Activated CD4-positive, alpha-beta T cell treated with anti-CD3 and anti-CD28 coated beads, Interleukin-2, amount 10 ng/mL, durations not matched to agents 7 days and 5 days (primary cell): ENCODE measurements around the gene TMEM232. TPM values are rescaled to one million over a fixed set of nuclear protein-coding genes. Genes with fewer than 3 reads are reported as not detected.

Experiments
- CTCF ChIA-PET: fragments of 350-600 bp; sonication (Branson Sonifier 250); formaldehyde crosslinking; loops from one replicate; lab custom pipeline; 2021; ENCODE audit warnings: antibody characterized with exemption; lab: Charles Lee
- POLR2A ChIA-PET: fragments of 350-600 bp; sonication (Branson Sonifier 250); formaldehyde crosslinking; loops from one replicate; lab custom pipeline; 2021; ENCODE audit warnings: antibody characterized with exemption; lab: Charles Lee
- DNase-seq: peaks from one replicate; pipeline ENCODE4 v3.0.0-alpha.2; 2020
- H3K27ac Mint-ChIP-seq: one replicate; pipeline ENCODE4 v1.8.0; 2021; ENCODE audit warnings: mild to moderate bottlenecking, moderate library complexity, mixed read lengths
- H3K27me3 Mint-ChIP-seq: one replicate; pipeline ENCODE4 v1.8.0; 2021; ENCODE audit warnings: mixed read lengths
- H3K36me3 Mint-ChIP-seq: one replicate; pipeline ENCODE4 v1.8.0; 2021; ENCODE audit warnings: low read depth, mixed read lengths
- H3K4me1 Mint-ChIP-seq: one replicate; pipeline ENCODE4 v1.8.0; 2021; ENCODE audit warnings: mixed read lengths
- H3K4me3 Mint-ChIP-seq: one replicate; pipeline ENCODE4 v1.8.0; 2021; ENCODE audit warnings: mild to moderate bottlenecking, moderate library complexity, mixed read lengths
- H3K9me3 Mint-ChIP-seq: one replicate; pipeline ENCODE4 v1.8.0; 2021; ENCODE audit warnings: mixed read lengths
- total RNA-seq, 2 experiments: library from RNA; stranded (reverse); gene quantifications; one replicate each; pipeline ENCODE4 v1.2.3, GENCODE V29; 2021

TMEM232 gene
- total RNA-seq, 2 experiments from 2014 or later: 0.60 to 0.64 TPM

DNA sequence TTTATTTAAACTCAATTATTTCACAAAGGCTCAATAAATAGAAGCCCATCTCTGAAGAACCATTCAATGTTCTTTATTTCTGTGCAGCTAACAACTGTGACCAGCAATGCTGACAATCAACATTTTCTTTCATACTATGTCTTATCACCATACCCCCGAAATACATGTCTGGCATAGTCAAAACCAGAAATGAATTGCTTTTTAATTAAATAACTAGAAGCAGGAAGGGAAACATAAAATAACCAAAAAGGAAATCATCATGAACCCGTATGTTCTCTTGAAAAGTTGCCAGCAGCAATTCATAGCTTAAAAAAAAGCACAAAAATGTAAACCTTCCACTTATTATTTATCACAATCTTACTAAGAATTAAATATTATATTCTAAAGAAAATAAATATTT, 212.4 kb downstream of the TMEM232 start:
- ChIA-PET CTCF (no interaction called here), POLR2A (no interaction called here)
- DNase-seq: no peak
- no peak overlapping the region for H3K4me3 Mint-ChIP-seq
- no peaks in the 10 kb centered on the region for H3K4me1 Mint-ChIP-seq
- H3K27ac Mint-ChIP-seq: no peak overlapping the region
- no peaks in the 10 kb centered on the region for H3K9me3 Mint-ChIP-seq
- H3K27me3 Mint-ChIP-seq: peaks cover 7% of the 10 kb centered on the region
- no peaks in the 10 kb centered on the region for H3K36me3 Mint-ChIP-seq

DNA sequence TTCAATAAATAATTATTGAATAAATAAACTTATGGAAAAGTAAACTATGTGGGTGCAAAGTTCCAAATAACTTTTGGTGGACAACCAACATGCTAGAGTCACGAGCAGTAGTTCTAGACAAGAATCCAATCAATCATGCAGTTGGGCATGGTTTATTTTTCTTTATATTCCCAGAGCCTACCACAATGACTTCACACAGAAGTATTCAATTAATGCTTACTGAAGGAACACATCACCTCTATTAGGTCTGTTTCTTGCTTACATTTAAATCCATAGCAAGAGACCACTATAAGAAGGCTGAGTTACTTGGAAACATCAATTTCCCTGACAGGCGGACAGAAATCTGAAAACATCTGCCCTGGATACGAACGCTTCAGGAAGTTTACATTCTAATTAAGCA, 214.2 kb downstream of the TMEM232 start:
- H3K9me3 Mint-ChIP-seq: no peaks in the 10 kb centered on the region
- no peak overlapping the region for H3K27ac Mint-ChIP-seq
- peaks cover 5% of the 10 kb centered on the region for H3K27me3 Mint-ChIP-seq
- no peaks in the 10 kb centered on the region for H3K36me3 Mint-ChIP-seq
- H3K4me3 Mint-ChIP-seq: no peak overlapping the region
- CTCF ChIA-PET: interaction anchor here (1.5 kb wide), 1 partner anchor 10 kb away, joined by 3 read pairs; no protein-coding TSS in a partner anchor
- no peaks in the 10 kb centered on the region for H3K4me1 Mint-ChIP-seq
- no peak for DNase-seq
- POLR2A ChIA-PET: no interaction called here

DNA sequence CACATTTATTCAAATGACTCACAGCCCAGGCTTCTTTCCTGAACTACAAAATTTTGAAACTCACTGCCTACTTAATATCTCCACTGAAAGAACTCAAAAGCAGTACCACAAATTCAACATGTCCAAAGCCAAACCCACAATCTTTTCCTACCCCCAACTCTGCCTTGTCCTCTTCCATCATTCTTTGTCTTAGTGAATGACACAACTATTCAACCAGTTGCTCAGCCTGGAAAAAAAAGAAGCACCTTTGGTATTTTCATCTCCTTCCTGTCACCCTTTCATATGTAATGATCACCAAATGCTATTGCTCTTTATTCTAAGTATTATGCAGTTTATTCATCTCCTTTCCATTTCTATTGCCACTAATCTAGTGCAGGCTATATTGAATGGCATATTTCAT, 216.3 kb downstream of the TMEM232 start:
- no peak overlapping the region for H3K4me3 Mint-ChIP-seq
- ChIA-PET CTCF (no interaction called here), POLR2A (no interaction called here)
- peaks cover 5% of the 10 kb centered on the region for H3K27me3 Mint-ChIP-seq
- H3K4me1 Mint-ChIP-seq: no peaks in the 10 kb centered on the region
- DNase-seq: no peak
- H3K27ac Mint-ChIP-seq: no peak overlapping the region
- no peaks in the 10 kb centered on the region for H3K36me3 Mint-ChIP-seq
- no peaks in the 10 kb centered on the region for H3K9me3 Mint-ChIP-seq

DNA sequence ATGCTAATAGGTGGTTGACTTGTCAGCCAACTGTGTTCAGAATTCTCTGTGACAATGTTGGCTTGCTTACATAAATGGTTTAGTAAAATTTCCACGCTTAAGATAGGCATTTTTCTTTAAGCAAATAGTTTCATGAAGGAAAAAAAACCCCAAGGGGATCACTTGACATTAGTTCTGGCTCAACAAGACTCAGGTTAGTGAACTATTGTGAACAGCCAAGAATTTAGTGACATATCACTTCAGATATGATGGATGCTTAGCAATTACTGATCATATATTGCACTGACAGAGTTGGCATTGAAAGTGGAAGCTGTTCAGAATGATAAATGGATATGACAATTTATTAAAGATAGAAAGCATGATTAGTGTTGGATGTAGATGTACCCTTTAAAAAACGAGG, 218.5 kb downstream of the TMEM232 start:
- H3K27ac Mint-ChIP-seq: no peak overlapping the region
- no peaks in the 10 kb centered on the region for H3K36me3 Mint-ChIP-seq
- H3K27me3 Mint-ChIP-seq: no peaks in the 10 kb centered on the region
- CTCF ChIA-PET: no interaction called here
- no peak for DNase-seq
- no peaks in the 10 kb centered on the region for H3K4me1 Mint-ChIP-seq
- H3K9me3 Mint-ChIP-seq: no peaks in the 10 kb centered on the region
- no peak overlapping the region for H3K4me3 Mint-ChIP-seq
- POLR2A ChIA-PET: no interaction called here

DNA sequence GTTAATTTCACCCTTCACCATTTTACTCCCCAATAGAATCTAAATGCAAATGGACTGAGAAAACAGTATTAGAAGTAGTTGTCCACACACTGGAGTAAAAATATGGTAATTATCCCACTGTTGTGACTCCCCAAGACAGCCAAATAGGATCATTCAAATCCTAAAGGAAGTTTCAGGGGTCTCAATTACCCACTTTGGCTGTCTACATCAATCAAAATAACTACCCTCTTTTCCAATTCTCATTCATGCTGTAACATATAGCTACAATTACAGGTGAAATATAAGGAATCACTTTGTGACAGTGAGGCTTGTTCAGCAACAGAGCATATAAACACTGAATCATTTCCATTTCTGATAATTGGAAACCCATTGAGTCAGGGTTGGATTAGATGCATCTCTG, 220.1 kb downstream of the TMEM232 start:
- Mint-ChIP-seq H3K9me3 (no peaks in the 10 kb centered on the region), H3K4me3 (no peak overlapping the region), H3K4me1 (no peaks in the 10 kb centered on the region), H3K27me3 (no peaks in the 10 kb centered on the region), H3K27ac (no peak overlapping the region), H3K36me3 (no peaks in the 10 kb centered on the region)
- POLR2A ChIA-PET: no interaction called here
- CTCF ChIA-PET: no interaction called here
- no peak for DNase-seq

DNA sequence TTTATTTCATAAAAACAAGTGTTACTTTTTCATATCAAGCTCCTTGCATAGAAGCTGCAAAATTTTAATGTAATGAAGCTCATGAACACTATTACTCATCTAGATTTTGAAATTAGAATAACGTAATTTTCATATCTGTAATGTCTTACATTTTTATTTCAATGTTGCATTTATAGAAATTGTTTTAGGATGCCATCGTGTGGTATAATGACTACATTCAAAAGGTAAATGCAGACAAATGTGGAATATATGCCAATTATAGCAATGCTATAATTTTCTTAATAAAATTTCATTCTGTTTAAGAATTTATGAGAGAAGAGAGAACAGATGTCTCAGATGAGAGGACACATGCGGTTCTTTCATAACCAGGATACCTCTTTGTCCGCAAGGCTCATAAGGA, 230.2 kb downstream of the TMEM232 start:
- Mint-ChIP-seq H3K4me3 (no peak overlapping the region), H3K4me1 (no peaks in the 10 kb centered on the region), H3K27ac (no peak overlapping the region), H3K36me3 (no peaks in the 10 kb centered on the region), H3K9me3 (no peaks in the 10 kb centered on the region), H3K27me3 (no peaks in the 10 kb centered on the region)
- ChIA-PET CTCF (no interaction called here), POLR2A (no interaction called here)
- no peak for DNase-seq

DNA sequence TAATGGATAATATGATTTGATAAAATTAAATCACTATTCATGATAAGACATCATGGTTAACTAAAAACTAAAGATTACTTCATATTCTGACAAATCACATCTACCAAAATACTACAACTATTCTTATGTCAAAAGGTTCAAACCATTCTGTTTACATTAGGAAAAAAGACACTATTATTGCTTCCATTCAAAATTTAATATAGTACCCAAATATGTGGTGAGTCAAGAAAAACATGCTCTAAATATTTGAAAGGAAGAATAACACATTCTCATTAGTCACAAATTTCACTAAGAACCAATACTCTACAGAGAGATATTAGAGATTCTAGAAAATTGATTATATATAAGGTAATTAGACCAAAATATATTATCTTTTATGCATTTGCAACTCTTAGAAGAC, 234.0 kb downstream of the TMEM232 start:
- H3K27me3 Mint-ChIP-seq: no peaks in the 10 kb centered on the region
- CTCF ChIA-PET: no interaction called here

DNA sequence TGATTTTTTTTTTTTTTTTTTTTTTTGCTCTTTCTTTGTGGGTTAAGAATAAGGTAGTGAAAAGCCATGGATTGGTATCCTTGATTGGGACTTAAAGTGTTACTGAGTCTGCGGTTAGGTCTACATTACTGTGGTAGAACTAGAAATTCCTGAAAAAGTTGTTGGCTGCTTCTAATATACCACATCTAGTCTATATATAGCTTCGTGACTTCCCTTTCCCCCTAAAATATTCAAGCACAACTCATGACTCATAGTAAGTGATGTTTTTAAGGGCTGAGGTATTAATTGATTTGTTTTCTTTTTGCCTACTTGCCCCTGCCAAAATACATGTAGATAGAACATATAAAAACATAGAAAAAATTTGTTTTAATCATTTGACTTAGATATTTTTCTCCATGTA, 247.6 kb downstream of the TMEM232 start:
- Mint-ChIP-seq H3K36me3 (no peaks in the 10 kb centered on the region), H3K9me3 (no peaks in the 10 kb centered on the region), H3K4me1 (no peaks in the 10 kb centered on the region), H3K27ac (no peak overlapping the region), H3K27me3 (no peaks in the 10 kb centered on the region), H3K4me3 (no peak overlapping the region)
- ChIA-PET POLR2A (no interaction called here), CTCF (no interaction called here)
- no peak for DNase-seq

More for the DNA sequence above, 234.0 kb downstream of the TMEM232 start:
- no peaks in the 10 kb centered on the region for H3K36me3 Mint-ChIP-seq
- H3K27ac Mint-ChIP-seq: no peak overlapping the region
- DNase-seq: no peak
- no peaks in the 10 kb centered on the region for H3K9me3 Mint-ChIP-seq
- H3K4me3 Mint-ChIP-seq: no peak overlapping the region
- H3K4me1 Mint-ChIP-seq: no peaks in the 10 kb centered on the region
- POLR2A ChIA-PET: no interaction called here

DNA sequence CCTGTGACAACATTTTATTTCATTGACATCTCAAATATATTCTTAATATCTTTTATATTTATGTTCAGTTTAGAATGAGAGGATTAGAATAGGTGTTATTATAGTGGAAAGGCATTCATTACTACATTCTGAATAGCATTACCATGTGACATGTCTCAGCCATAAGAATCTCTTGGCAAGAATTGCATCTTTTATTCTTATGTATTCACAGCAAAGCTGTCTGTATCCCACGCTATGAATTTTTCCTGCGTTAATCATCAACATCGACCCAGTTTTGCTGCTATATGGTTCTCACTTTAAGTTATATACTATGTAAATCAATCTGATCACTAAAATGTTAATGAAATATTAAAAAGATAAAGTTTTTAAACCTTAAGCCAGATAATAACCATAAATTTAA, 248.6 kb downstream of the TMEM232 start:
- Mint-ChIP-seq H3K36me3 (no peaks in the 10 kb centered on the region), H3K4me1 (no peaks in the 10 kb centered on the region), H3K27ac (no peak overlapping the region), H3K27me3 (no peaks in the 10 kb centered on the region), H3K4me3 (no peak overlapping the region), H3K9me3 (no peaks in the 10 kb centered on the region)
- DNase-seq: no peak
- ChIA-PET CTCF (no interaction called here), POLR2A (no interaction called here)

DNA sequence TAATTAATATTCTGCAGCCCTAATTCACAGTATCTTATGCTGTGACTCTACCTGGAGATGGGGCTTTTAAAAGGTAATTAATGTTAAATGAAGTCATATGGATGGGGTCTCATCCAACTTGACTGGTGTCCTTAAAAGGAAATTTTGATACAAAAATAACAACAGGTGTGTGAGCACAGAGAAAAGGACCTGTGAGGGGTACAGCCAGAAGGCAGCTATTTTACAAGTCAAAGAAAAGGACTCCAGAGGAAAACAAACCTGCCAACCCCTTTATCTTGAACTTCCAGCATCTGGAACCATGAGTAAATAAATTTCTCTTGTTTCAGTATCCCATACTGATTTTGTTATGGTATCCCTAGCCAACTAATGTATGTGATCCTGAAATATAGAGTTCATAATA, 250.3 kb downstream of the TMEM232 start:
- H3K27ac Mint-ChIP-seq: no peak overlapping the region
- no peaks in the 10 kb centered on the region for H3K36me3 Mint-ChIP-seq
- no peak overlapping the region for H3K4me3 Mint-ChIP-seq
- H3K4me1 Mint-ChIP-seq: no peaks in the 10 kb centered on the region
- POLR2A ChIA-PET: no interaction called here
- H3K27me3 Mint-ChIP-seq: no peaks in the 10 kb centered on the region
- no peak for DNase-seq
- CTCF ChIA-PET: no interaction called here
- peaks cover 2% of the 10 kb centered on the region for H3K9me3 Mint-ChIP-seq

DNA sequence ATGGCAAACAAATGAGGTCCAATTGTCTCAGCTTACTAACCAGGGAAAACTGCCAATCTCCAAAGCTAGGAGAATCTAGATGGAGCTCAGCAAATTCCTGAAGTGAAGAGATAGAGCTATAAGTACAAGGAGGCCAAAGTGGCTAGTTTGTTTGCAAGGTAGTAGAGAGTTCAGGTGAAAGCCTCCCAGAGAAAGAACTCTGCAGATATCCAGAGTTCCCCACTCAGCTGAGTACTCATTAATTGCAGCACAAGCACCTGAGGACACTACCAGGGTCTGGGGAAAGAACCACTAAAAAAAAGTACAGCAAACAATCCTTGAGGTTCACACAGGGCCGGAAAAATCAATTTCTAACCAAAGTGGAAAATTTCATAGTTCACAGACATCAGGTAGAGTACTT, 250.9 kb downstream of the TMEM232 start:
- Mint-ChIP-seq H3K27me3 (no peaks in the 10 kb centered on the region), H3K4me1 (no peaks in the 10 kb centered on the region), H3K4me3 (no peak overlapping the region), H3K27ac (no peak overlapping the region), H3K36me3 (no peaks in the 10 kb centered on the region), H3K9me3 (peaks cover 8% of the 10 kb centered on the region)
- ChIA-PET POLR2A (interaction anchor here (0.7 kb wide), 1 partner anchor 71 kb away, joined by 3 read pairs; no protein-coding TSS in a partner anchor), CTCF (no interaction called here)
- no peak for DNase-seq

DNA sequence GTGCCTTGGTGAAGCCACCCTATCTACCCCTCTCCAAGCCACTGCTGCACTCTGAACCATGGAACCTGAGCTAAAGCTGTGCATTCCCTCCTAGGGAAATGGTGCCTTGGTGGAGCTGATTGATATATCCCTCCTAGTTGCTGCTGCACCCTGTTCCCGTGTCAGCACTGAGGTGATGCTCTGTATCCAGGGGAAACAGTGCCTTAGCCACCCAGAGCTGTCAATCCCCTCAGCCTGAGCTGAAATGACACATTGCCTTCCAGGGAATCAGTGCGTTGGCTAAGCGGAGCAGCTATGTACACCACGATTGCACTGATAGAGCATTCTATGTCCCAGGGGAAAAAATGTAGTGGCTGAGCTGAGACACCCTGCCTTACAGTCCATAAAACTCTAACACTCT, 257.0 kb downstream of the TMEM232 start:
- DNase-seq: no peak
- Mint-ChIP-seq H3K4me1 (no peaks in the 10 kb centered on the region), H3K27ac (no peak overlapping the region), H3K9me3 (peaks cover 10% of the 10 kb centered on the region), H3K36me3 (no peaks in the 10 kb centered on the region), H3K4me3 (no peak overlapping the region), H3K27me3 (no peaks in the 10 kb centered on the region)
- ChIA-PET CTCF (no interaction called here), POLR2A (no interaction called here)

DNA sequence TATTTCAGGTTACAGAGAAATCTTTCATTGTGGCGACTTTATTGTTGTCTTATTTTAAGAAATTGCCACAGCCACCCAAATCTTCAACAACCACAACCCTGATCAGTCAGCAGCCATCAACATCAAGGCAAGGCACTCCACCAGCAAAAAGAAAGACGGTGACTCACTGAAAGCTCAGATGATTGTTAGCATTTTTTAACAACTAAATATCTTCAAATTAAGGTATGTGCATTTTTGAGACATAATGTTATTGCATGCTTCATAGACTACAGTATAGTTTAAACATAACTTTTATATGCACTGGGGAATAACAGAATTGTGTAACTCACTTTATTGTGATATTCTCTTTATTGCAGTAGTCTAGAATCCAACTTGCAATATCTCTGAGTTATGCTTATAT, 263.4 kb downstream of the TMEM232 start:
- CTCF ChIA-PET: no interaction called here

DNA sequence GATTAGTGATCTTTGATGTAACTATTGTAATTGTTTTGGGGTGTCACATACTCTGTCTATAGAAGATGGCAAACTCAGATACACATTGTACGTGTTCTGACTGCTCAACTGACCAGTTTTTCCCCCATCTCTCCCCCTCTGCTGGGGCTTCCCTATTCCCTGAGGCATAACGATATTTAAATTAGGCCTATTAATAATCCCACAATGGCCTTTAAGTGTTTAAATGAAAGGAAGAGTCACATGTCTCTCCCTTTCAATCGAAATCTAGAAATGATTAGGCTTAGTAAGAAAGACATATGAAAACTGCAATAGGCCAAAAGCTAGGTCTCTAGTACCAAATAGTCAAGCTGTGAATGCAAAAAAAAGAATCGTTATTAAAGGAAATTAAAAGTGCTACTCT, 265.6 kb downstream of the TMEM232 start:
- Mint-ChIP-seq H3K27ac (no peak overlapping the region), H3K9me3 (no peaks in the 10 kb centered on the region), H3K27me3 (no peaks in the 10 kb centered on the region), H3K36me3 (no peaks in the 10 kb centered on the region), H3K4me1 (no peaks in the 10 kb centered on the region), H3K4me3 (no peak overlapping the region)
- no peak for DNase-seq
- ChIA-PET POLR2A (no interaction called here), CTCF (no interaction called here)

More for the DNA sequence above, 263.4 kb downstream of the TMEM232 start:
- Mint-ChIP-seq H3K4me3 (no peak overlapping the region), H3K36me3 (no peaks in the 10 kb centered on the region), H3K27me3 (no peaks in the 10 kb centered on the region), H3K27ac (no peak overlapping the region), H3K9me3 (no peaks in the 10 kb centered on the region), H3K4me1 (no peaks in the 10 kb centered on the region)
- DNase-seq: no peak
- POLR2A ChIA-PET: no interaction called here
